Stimulated activated CD4-positive, alpha-beta T cell treated with anti-CD3 and anti-CD28 coated beads, Interleukin-4, amount 100 ng/mL, for 24 hours (primary cell): ENCODE data around the gene SCUBE1.

Experiments
- DNase-seq: peaks from one replicate; pipeline ENCODE4 v3.0.0-alpha.2; 2020

SCUBE1 gene

DNA sequence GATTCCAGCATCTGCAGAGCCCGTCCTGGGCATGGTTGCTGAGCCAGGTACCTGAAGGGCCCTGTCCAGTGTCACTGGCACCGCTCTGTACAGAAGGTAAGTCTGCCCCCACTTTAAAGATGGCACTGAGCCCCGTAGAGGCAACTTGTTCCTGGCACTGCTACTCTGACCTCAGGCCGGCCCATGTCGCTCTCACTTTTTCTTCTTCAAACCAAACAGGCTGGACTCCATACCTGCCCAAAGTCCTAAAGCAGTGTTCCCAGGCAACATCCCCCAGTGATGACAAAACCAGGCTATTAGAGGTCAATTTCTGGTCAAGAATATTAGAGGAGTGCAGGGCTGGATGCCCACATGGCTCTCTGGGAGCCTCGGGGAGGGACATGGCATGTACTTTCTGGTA lies 109.6 kb downstream of the SCUBE1 start:
- no peak for DNase-seq

- no peak for DNase-seq
Measured at GRCh38 chr22:43232445-43232844, 110.7 kb downstream of the SCUBE1 start.

- DNase-seq: no peak
Measured at GRCh38 chr22:43231724-43232034, 111.5 kb downstream of the SCUBE1 start.

DNA sequence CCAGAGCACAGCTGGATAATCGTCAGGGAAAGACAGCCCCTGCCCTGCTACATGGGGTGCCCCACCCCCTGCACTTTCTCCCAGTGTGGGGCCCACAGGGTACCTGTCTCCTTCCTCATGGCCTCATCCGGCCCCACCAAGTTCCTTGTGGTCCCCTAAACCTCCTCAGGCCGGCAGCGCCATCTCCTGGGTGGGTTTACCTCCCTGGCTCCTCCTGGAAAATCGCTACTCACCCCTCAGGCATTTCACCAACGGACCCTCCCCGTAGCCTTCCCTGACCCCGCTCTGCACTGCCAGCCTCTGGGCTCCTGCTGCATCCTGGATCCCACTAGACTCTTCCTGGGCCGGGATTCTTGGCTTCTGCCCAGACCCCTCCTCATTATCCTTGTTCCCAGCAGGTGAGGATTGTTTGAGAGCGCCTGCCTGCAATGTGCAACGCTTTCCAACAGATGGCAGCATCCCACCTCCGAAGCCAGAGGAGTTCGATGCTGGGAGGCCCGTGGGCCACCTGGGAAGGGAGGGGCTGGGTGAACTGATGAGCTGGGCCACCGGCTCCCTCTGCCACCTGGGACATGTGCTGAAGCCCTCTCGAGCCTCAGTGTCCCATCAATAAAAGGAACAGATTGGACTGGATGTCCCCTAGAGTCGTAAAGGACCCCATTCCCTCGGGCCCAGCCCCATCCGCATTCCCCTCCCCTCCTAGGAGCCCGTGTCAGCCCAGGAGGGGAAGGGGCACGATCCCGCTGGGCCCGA lies 112.0 kb downstream of the SCUBE1 start:
- peak; percentile 73 for DNase-seq

DNA sequence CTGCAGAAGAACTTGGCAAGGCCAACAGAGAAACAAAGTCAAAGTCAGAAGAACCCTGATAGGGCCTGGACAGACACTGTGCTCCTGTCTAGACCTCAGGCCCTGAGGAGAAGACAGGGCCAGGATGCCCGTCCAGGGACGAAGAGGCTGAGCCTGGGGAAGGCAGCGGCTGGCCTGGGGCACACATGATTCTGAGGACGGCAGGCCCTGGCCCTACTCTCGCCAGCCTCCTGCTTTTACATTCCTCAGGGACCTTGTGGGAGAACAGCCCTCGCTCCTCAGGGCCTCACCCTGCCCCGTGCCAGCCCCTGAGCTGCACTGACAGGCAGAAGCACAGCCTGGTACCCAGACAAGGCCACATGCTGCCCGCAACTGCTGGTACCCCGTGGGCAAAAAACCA lies 112.6 kb downstream of the SCUBE1 start:
- no peak for DNase-seq

GRCh38 chr22:43228863-43229262 lies 114.3 kb downstream of the SCUBE1 start:
- no peak for DNase-seq

DNA sequence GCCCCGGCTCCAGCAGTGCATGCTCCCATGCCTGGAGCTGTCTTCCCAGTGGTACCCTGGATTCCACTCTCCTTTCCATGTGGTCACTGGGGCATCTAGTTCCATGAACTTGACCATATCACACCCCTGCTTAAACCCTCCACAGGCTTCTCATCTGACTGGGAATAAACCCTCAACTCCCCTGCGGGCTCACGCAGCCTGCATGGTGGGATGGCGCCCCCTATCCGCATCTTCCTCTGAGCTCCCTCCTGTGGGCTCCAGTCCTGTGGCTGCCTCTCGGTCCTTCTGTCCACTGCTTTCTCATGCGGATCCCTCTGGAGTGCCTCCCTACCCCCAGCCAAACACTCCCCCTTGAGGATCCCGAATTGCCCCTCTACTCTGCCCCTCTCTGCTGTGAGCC lies 114.8 kb downstream of the SCUBE1 start:
- DNase-seq: peak; percentile 12

- no peak for DNase-seq
Measured at GRCh38 chr22:43227239-43227630, 115.9 kb downstream of the SCUBE1 start.

GRCh38 chr22:43226377-43227238 lies 116.6 kb downstream of the SCUBE1 start:
- DNase-seq: no peak

- no peak for DNase-seq
Measured at GRCh38 chr22:43225609-43226008, 117.6 kb downstream of the SCUBE1 start.

GRCh38 chr22:43222987-43223386 lies 120.2 kb downstream of the SCUBE1 start:
- DNase-seq: no peak

DNA sequence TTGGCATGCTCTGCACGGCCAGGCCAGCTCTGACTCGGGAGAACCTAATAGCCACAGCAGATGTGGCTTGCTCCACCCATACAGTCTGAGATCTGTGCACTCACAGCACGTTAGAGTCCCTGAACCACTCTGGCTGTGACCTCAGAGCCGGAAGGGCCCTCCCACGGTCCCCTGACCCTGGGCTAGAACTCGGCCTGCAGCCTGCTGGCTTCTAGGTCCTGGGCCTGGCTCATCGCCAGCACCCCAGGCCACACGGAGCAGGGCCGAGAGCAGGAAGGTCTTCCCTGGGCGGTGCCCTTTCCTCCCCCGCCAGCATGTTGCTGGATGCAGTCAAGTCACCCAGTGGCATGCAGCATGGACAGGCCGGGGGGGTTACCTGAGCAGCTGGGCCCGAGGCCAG lies 120.9 kb downstream of the SCUBE1 start:
- no peak for DNase-seq

GRCh38 chr22:43220625-43221380 lies 122.4 kb downstream of the SCUBE1 start:
- no peak for DNase-seq

- no peak for DNase-seq
Measured at GRCh38 chr22:43218786-43219185, 124.4 kb downstream of the SCUBE1 start.

DNA sequence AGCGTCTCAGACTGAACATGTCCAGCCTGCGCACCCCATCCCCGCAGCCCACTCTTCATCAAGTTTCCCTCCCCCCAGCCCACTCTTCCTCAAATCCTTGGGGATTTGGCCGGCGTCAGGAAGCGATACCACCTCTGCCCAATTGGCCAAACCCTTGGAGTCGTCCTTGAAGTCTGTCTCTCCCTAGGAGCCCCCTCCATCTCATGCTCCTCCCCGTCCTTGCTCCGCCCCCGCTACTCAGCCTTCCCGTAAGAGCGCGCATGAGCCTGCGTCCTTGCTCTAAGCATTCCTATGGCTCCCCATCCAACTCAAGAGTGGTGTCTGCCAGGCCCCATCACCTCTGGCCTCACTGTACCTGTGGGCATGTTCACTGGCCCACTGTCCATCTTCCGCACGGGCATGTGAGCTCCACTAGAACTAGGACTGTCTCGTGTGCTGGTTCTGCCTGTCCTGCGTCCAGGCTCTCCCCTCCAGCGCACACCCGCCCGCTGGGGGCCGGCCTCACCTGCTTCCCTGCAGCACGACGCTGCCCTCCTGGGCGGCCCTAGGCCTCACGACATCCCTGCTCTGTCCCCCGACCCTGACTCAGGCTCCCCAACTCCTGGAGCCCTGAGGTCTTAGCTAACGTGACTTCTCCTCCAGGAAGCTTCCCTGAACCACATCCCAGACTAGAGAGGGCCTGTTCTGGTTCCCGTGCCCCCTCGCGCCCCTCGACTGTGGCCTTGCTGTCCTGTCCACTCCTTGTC lies 125.7 kb downstream of the SCUBE1 start:
- DNase-seq: no peak

DNA sequence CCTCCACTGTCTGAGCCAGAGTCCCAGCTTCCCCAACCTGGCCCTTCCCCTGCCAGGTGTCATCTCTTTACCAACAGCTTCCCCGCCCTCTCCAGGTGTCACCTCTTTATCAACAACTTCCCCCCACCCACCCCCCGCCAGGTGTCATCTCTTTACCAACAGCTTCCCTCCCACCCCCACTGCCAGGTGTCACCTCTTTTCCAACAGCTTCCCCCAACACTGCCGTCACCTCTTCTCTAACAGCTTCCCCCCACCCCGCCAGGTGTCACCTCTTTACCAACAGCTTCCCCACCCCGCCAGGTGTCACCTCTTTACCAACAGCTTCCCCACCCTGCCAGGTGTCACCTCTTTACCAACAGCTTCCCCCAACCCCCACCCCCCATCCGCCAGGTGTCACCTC lies 126.4 kb downstream of the SCUBE1 start:
- no peak for DNase-seq

GRCh38 chr22:43213962-43214361 lies 129.2 kb downstream of the SCUBE1 start:
- DNase-seq: no peak

DNA sequence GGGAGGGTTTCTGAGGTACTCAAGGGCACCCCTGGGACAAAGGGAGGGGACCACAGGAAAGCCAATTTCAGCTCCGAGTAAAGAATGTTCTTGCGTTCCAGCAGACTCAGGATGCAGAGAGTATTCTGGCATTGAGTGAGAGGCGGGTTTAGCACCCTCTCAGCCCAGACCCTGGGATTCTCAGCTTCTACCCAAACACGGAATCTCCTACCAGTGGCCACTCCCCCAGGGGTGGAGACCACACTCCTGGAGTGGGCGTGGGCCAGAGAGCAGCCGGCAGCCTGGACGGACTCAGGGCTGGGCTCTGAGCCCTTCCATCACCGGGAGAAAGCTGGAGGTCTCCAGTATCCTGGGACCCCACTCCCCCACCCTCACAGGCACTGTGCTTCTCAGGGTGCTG lies 130.1 kb downstream of the SCUBE1 start:
- no peak for DNase-seq

DNA sequence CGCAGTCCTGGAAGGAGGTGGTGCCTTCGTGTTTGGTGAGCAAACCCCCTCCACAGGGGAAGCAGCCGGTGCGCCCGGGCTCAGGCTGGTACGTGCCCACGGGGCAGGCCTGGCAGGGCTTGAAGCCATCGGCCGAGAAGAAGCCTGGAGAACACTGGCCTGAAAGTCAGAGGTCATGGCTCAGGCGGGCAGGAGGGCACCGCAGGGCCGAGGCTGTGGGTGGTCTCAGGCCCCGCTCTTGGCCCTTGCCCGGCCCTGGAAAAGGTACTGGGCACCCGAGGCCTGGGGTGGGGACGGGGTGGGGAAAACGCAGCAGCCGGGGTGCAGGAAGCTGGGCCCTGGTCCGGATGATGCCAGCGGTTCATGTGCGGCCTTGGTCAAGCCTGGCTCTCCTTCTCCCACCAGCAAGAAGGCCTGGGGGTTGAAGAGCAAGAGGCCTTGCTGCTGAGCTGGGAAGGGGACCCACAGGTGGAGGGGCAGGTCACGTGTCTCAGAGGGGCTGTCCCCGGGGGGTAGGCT lies 130.7 kb downstream of the SCUBE1 start:
- no peak for DNase-seq

GRCh38 chr22:43211941-43212433 lies 131.2 kb downstream of the SCUBE1 start:
- DNase-seq: no peak

GRCh38 chr22:43210631-43211515 lies 132.3 kb downstream of the SCUBE1 start:
- DNase-seq: no peak
